HTERT RPE-1 (cell line): Measurements from ENCODE around the gene POLR3H.
"Not testable (repeated sequence)": the region's sequence is repeated elsewhere in the genome, so short reads cannot be mapped to it uniquely, and the experiment has no call there.

Experiments
- in situ Hi-C: fragments of 300-500 bp; cut with MboI; formaldehyde crosslinking; loops from 4 replicates; pipeline ENCODE4 v1.14.3; 2020; ENCODE audit warnings: low sequenced_read_pairs

Gene POLR3H

DNA sequence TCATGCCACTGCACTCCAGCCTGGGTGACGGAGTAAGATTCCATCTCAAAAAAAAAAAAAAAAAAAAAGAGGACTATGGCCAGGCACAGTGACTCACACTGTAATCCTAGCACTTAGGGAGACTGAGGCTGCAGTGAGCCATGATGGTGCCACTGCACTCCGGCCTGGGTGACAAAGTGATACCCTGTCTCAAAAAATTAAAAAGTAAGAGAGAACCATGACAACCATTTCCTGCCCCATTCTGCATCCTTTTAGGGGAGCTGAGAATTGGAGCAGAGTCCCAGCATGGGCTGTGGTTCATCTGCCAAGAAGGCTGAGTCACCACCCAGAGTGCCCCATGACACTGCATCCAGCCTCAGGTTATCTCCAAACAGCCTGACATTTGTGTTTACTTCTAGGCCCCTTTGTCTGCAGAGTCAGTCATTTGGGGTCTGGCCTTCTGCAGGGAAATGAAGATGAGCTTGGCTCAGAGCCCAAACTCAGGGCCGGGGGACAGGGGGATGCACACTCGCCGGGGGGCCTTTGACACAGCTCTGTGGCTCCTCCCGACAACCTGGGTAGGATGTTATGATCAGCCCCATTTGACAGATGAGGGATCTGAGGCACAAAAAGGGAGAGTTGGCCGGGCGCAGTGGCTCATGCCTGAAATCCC is 21.3 kb upstream of the POLR3H start:
- in situ Hi-C loops, result no loop called here

DNA sequence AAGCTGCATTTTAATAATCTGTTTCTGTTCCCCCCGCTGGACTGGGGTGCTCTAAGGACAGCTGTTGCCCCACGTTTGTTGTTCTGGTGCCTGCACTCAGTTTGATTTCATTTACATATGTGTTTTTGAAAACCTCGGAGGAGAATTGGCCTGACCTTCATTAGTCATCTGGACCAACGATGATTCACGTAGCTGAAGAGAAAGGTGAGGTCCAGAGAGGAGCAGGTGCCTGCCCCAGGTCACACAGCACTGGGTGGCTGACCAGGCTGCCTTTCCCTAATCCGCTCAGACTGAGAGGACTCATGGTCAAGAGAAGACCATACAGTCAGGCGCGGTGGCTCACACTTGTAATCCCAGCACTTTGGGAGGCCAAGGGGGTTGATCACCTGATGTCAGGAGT is 20.3 kb upstream of the POLR3H start:
- in situ Hi-C loops, result no loop called here

DNA sequence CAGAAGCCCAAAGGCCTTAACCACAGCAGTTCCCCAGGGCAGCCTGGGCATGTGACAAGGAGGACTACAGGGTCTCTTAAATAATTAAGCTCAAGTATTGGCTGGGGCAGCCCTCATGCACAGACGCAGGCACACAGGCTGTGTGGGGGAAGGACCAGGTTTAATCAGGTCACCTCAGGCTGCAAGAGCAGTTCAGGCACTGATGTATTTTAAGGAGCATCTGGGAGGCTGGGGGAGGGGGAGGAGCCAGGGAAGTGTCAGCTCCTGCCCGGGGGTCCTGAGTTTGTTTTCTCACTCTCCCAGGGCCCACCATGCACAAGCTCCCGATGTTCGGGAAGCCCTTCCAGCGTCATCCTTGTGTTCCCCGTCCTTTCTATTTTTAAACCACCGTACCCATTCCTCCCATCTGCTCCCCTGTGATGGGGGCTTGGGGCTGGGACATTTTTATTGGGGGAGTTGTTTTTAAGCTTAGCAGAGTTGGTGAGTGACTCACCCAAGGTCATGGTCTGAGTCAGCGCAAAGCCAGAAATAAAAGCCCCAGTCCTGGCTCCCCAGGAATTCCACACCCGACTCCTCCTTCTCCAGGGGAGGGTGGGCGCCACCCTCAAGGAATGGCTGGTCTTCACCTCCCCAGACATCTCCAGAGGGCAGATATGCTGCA is 18.9 kb upstream of the POLR3H start:
- in situ Hi-C loops, result no loop called here

DNA sequence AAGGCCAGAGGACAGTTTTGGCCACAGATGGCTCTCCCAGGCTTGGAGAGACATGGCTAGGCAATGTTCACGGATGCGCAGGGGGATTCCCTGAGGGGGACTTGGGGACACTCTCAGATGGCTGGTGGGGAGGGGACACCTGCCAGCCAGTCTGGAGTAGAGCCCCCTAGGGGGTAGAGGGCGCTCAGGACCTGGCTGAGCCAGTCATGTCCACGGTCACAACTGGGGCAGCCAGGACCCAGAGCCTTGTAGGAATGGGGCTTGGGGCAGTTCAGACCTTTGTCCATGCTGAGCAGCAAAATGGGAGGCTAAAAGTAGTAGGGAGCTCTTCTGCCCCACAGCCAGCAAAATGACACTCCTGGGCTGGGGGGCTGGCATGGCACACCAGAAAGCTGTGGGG is 18.2 kb upstream of the POLR3H start:
- in situ Hi-C loops, result no loop called here

DNA sequence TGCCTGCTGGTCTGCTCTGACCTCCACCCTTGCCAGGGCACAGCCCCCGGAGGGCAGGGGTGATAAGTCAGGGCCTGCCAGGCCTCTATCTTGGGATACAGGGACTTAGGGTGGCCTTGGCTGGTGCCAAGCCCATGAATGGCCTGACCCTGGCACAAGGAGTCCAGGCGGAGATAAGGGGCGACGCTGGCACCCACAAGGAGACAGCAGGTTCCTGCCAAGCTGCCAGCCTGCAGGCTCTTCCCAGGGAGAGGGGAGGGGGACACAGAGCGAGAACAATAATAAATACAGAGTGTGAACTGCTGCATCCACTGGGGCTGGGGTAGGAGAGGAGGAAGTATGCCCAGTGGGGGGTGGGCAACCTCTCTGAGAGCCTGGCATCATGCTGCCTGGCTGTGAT is 17.5 kb upstream of the POLR3H start:
- in situ Hi-C loops, result no loop called here

DNA sequence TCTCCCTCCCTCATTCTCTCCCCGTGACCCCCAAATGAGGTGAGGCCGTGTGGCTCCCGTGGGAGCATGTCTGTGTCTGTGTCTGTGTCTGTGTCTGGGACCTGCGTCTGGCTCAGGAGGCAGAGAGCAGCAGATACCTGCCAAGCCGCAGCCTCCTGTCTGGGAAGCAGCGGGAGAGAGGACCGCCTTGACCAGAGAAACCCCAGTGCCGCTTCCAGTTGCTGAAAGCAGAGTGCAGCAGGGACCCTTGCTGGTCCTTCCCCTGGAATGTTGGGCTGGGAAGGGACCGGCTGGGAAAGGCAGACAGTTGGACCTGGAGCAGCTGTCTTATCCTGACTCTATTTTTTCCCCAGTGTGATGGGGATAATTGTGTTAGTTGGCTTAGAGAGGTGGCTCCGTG is 17.1 kb upstream of the POLR3H start:
- in situ Hi-C loops, result no loop called here

GRCh38 chr22:41560095-41560471 is 15.8 kb upstream of the POLR3H start:
- in situ Hi-C loops, result no loop called here

DNA sequence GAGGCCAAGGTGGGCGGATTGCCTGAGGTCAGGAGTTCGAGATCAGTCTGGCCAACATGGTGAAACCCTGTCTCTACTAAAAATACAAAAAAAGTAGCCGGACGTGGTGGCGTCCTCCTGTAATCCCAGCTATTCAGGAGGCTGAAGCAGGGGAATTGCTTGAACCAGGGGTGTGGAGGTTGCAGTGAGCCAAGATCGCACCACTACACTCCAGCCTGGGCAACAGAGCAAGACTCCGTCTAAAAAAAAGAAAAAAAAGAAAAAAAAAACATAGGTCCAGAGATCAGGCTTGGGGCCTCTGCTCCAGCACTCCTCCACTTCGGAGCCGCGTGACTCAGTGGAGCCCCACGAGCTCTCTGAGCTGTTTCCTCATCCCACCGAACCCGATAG is 14.0 kb upstream of the POLR3H start:
- in situ Hi-C loops, result not testable (repeated sequence)

- in situ Hi-C loops, result no loop called here
Observed at GRCh38 chr22:41557401-41558240, 13.4 kb upstream of the POLR3H start.

GRCh38 chr22:41556561-41556960 is 12.3 kb upstream of the POLR3H start:
- in situ Hi-C loops, result no loop called here

DNA sequence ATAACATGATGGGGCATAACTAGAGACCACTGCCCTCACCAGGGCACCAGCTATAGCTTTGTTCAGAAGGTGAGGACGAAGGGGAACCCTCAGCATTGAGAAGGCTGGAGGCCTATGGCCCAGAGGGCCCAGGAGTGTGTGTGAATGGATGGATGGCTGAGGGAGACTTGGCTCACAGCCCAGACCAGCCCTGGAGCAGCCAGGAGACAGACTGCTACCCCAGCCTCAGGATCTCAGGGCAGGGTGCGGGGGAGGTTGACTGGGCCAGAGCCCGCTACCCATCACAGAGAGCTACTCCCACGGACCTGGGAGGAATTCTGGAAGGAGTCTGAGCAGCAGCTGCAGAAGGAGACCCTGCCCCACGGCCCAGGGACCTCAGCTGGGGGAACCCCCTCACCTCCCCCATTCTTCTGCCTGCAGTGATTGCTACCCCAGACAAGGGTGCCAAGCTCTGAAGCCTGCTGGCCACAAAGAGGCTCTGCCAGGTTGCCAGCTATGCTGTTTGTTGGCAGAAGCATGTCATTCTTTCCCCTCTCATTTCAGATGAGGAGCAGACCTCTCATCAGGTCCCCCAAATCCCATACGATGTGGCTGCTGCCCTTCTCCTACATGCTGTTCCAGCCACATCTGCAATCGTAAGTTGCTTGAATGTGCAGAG is 11.2 kb upstream of the POLR3H start:
- in situ Hi-C loops, result no loop called here

DNA sequence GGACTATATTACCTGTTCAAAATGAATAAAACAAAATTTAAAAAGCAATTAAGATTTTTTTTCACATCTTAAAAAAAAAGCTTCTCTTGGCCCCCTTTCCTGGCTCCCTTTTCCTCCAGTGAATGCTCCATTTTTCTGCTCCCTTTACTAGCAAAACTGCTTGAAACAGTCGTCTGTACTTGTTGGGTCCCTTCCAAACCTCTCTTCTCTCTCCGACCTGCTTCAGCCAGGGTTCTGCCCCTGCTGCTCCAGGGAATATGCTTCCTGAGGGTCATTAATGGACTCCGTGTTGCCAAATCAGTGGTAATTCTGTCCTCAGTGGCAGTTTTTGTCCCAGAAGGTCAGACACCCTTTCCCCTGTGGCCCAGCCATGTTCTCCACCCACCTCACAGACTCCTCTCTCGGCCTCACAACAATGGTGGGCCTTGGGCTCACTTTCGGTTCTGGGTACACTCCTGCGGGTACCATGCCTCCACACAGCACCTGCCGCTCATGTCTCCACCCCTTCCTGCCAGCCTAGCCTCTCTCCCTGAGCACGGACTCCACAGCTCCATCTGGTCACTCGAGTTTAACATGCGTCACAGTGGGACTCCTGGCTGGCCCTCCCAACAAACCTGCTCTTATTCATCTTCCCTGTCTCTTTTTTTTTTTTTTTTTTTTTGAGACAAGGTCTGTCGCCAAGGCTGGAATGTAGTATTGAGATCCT is 7.8 kb upstream of the POLR3H start:
- in situ Hi-C loops, result no loop called here

- in situ Hi-C loops, result no loop called here
Observed at GRCh38 chr22:41550952-41551491, 6.8 kb upstream of the POLR3H start.

- in situ Hi-C loops, result no loop called here
Observed at GRCh38 chr22:41548830-41549211, 4.6 kb upstream of the POLR3H start.

DNA sequence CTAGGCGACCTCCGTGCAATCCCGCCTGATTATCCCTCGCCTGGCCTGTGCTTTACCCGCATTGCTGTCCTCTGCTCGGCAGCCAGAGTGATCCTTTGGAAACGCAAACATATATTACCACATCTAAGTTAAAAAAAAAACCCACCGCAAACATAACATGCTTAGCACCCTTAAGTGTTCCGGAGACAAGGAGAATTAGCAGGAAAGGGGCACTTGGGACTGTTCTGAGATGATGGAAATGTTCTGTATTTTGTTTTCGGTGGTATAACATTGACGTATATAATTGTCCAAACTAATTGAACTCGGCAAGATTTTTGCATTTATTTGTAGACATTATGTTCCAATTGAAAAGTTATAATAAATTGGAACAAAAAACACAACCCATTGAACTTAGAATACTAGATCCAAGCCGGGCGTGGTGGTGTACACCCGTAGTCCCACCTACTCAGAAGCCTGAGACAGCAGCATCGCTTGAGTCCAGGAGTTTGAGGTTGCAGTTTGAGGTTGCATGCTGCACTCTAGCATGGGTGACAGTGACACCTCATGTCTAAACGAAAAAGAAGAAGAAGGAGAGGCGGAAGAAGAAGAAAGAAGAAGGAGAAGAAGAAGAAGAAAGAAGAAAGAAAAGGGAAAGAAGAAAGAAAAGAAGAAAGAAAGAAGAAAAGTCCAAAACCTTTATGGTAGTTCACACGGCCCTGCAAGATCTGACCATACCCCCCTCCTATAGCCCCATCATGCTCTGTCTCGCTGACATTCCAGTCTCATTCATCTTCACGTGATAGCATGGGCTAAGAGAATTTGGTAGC is 604 bp upstream of the POLR3H start:
- in situ Hi-C loops, result no loop called here

- in situ Hi-C loops, result no loop called here
Observed at GRCh38 chr22:41542224-41542623, 2.0 kb downstream of the POLR3H start.

DNA sequence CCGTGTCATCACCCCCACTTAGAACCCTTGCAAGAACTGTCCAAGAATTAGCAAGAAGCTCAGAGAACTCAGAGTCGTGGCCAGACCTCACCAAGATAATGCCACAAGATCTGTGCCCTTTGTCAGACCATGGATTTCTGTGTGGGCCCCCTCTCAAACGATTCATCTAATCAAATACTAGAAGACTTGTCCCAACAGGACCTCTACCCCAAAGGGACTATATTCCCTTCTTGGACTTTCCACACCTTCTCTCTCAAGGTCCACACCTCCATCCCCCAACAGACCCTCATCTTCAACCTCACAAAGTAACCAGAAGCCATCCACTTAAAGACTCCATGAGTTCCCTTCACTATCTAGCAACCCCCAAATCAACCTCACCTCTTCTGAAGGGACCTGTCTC is 2.8 kb downstream of the POLR3H start:
- in situ Hi-C loops, result no loop called here

DNA sequence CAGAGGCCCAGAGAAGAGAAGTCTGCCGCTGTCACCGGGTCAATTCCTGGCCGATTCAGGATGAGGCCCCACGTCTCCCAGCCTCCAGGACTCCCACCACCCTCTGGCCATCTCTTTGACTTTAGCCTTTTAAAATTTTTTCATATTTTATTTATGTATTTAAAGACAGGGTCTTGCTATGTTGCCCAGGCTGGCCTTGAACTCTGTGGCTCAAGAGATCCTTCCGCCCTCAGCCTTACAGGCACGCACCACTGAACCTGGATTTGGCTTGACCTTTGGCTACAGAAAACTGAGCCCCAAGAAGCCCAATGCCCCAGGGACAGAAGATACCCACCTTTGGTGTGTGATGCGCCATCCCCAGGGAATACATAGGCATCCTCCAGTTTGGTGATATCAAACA is 3.9 kb downstream of the POLR3H start:
- in situ Hi-C loops, result no loop called here

GRCh38 chr22:41540006-41540315 is 4.3 kb downstream of the POLR3H start:
- in situ Hi-C loops, result no loop called here
